OCI-LY3 (cell line): Measurements from ENCODE around the gene OR10K2.
"Not testable (repeated sequence)": the region's sequence is repeated elsewhere in the genome, so short reads cannot be mapped to it uniquely, and the experiment has no call there.

Experiments used
- H2AFZ ChIP-seq: fragments of 200-600, 300-600 bp; shearing (Covaris generic); 2 replicates; pipeline ENCODE4 v1.6.0; 2014; ENCODE audit warnings: antibody characterized with exemption, low read depth, low read length
- H3K27ac ChIP-seq: fragments of 200-600, 300-600 bp; sonication (generic); 2 replicates; pipeline ENCODE4 v1.5.1; 2014; ENCODE audit warnings: mild to moderate bottlenecking, low read length, moderate library complexity, mixed read lengths
- H3K27me3 ChIP-seq: fragments of 200-600, 300-600 bp; sonication (generic); 2 replicates; pipeline ENCODE4 v1.6.1; 2014; ENCODE audit warnings: low read depth, low read length, mixed read lengths
- H3K36me3 ChIP-seq: fragments of 200-600, 300-600 bp; sonication (generic); replicated peaks from 2 replicates; pipeline ENCODE3; 2014; ENCODE audit warnings: low read depth, low read length, mixed read lengths
- H3K4me1 ChIP-seq: fragments of 300-600, 200-600 bp; sonication (generic); 2 replicates; pipeline ENCODE4 v1.6.1; 2014; ENCODE audit warnings: low read length, mixed read lengths
- H3K4me2 ChIP-seq: fragments of 200-600, 300-600 bp; sonication (generic); 2 replicates; pipeline ENCODE4 v1.6.1; 2014; ENCODE audit warnings: low read length, mixed read lengths
- H3K4me3 ChIP-seq: fragments of 300-600, 200-600 bp; sonication (generic); 2 replicates; pipeline ENCODE4 v1.5.1; 2014; ENCODE audit warnings: antibody characterized with exemption, mild to moderate bottlenecking, low read length, moderate library complexity
- H3K79me2 ChIP-seq: fragments of 300-600, 200-600 bp; shearing (Covaris generic); 2 replicates; pipeline ENCODE4 v1.6.1; 2014; ENCODE audit warnings: mild to moderate bottlenecking, low read length, mixed read lengths
- H3K9ac ChIP-seq: fragments of 300-600, 200-600 bp; shearing (Covaris generic); 2 replicates; pipeline ENCODE4 v1.6.0; 2014; ENCODE audit warnings: mild to moderate bottlenecking, low read length, moderate library complexity
- H3K9me3 ChIP-seq: fragments of 200-600, 300-600 bp; shearing (Covaris generic); 2 replicates; pipeline ENCODE4 v1.6.1; 2014; ENCODE audit warnings: low read length, mixed read lengths; ENCODE audit not compliant: insufficient read depth
- H4K20me1 ChIP-seq: fragments of 200-600, 300-600 bp; sonication (generic); 2 replicates; pipeline ENCODE4 v1.6.1; 2016; ENCODE audit warnings: low read length, mixed read lengths; ENCODE audit not compliant: insufficient read depth
- EZH2phosphoT487 ChIP-seq: fragments of 200-600 bp; shearing (Covaris generic); IDR thresholded peaks from 2 replicates; pipeline ENCODE4 v1.6.1; 2018; ENCODE audit warnings: antibody characterized with exemption, mixed run types, low read depth
- TF ChIP-seq, protein P1 (sequence below): fragments of 200-600, 300-600 bp; sonication (generic); IDR thresholded peaks from 2 replicates; pipeline ENCODE4 v1.5.1; 2014; ENCODE audit warnings: antibody characterized with exemption, low read length, low read depth

The OR10K2 gene

GRCh38 chr1:158457246-158457645 is 31.2 kb upstream of the OR10K2 start:
- Histone ChIP-seq H3K36me3 (no peaks in the 10 kb centered on the region), H4K20me1 (no peaks in the 10 kb centered on the region), H3K4me1 (no peaks in the 10 kb centered on the region), H3K27me3 (peaks cover 6% of the 10 kb centered on the region; the same call in 1 of the 2 replicates), H2AFZ (no peak overlapping the region), H3K9ac (no peak overlapping the region), H3K79me2 (no peaks in the 10 kb centered on the region), H3K27ac (no peak overlapping the region), H3K9me3 (no peaks in the 10 kb centered on the region), H3K4me3 (no peak overlapping the region), H3K4me2 (no peak overlapping the region)
- TF ChIP-seq EZH2phosphoT487, result no peak

- H3K36me3 ChIP-seq, result no peaks in the 10 kb centered on the region
- H3K4me1 ChIP-seq, result no peaks in the 10 kb centered on the region
- H3K27ac ChIP-seq, result no peak overlapping the region
- H3K4me2 ChIP-seq, result no peak overlapping the region
- H3K9me3 ChIP-seq, result 0 out of 2 replicates have a peak, but pooled peaks cover 3% of the 10 kb centered on the region
- H3K4me3 ChIP-seq, result no peak overlapping the region
- H2AFZ ChIP-seq, result no peak overlapping the region
- H3K9ac ChIP-seq, result no peak overlapping the region
- H4K20me1 ChIP-seq, result no peaks in the 10 kb centered on the region
- peaks cover 4% of the 10 kb centered on the region; the same call in 1 of the 2 replicates for H3K27me3 ChIP-seq
- no peak for TF ChIP-seq EZH2phosphoT487
- TF ChIP-seq, protein P1, sequence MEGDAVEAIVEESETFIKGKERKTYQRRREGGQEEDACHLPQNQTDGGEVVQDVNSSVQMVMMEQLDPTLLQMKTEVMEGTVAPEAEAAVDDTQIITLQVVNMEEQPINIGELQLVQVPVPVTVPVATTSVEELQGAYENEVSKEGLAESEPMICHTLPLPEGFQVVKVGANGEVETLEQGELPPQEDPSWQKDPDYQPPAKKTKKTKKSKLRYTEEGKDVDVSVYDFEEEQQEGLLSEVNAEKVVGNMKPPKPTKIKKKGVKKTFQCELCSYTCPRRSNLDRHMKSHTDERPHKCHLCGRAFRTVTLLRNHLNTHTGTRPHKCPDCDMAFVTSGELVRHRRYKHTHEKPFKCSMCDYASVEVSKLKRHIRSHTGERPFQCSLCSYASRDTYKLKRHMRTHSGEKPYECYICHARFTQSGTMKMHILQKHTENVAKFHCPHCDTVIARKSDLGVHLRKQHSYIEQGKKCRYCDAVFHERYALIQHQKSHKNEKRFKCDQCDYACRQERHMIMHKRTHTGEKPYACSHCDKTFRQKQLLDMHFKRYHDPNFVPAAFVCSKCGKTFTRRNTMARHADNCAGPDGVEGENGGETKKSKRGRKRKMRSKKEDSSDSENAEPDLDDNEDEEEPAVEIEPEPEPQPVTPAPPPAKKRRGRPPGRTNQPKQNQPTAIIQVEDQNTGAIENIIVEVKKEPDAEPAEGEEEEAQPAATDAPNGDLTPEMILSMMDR, result no peak
- no peaks in the 10 kb centered on the region for H3K79me2 ChIP-seq
Measured at GRCh38 chr1:158454537-158454936, 28.5 kb upstream of the OR10K2 start.

DNA sequence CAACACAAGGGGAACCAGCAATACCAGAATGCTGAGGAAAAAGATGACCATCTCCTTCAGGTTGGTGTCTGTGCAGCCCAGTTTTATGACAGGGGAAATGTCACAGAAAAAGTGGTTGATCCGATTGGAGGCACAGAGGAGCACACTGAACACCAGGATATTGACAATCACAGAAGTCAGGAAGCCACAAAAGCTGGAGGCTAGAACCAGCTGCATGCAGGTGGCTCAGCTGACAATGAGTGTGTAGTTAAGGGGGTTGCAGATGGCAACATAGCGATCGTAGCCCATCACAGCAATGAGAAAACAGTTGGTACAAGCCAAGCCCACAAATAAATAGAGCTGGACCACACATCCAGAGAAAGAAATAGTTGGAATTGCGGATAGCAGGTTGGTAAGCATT is 19.3 kb upstream of the OR10K2 start:
- H3K9ac ChIP-seq, result no peak overlapping the region
- H4K20me1 ChIP-seq, result no peaks in the 10 kb centered on the region
- H3K4me1 ChIP-seq, result no peaks in the 10 kb centered on the region
- no peaks in the 10 kb centered on the region for H3K79me2 ChIP-seq
- no peak overlapping the region for H2AFZ ChIP-seq
- H3K4me3 ChIP-seq, result no peak overlapping the region
- H3K36me3 ChIP-seq, result no peaks in the 10 kb centered on the region
- TF ChIP-seq EZH2phosphoT487, result no peak
- TF ChIP-seq, protein P1, result no peak
- no peak overlapping the region for H3K4me2 ChIP-seq
- H3K27ac ChIP-seq, result no peak overlapping the region
- H3K9me3 ChIP-seq, result no peaks in the 10 kb centered on the region
- H3K27me3 ChIP-seq, result no peaks in the 10 kb centered on the region

- Histone ChIP-seq H3K36me3 (no peaks in the 10 kb centered on the region), H3K9ac (no peak overlapping the region), H3K4me1 (peaks cover 8% of the 10 kb centered on the region; the same call in 1 of the 2 replicates), H3K9me3 (no peaks in the 10 kb centered on the region; the same call in 1 of the 2 replicates), H2AFZ (no peak overlapping the region), H3K27ac (no peak overlapping the region), H4K20me1 (no peaks in the 10 kb centered on the region), H3K4me2 (no peak overlapping the region), H3K4me3 (no peak overlapping the region), H3K79me2 (no peaks in the 10 kb centered on the region), H3K27me3 (no peaks in the 10 kb centered on the region)
- no peak for TF ChIP-seq EZH2phosphoT487
- TF ChIP-seq, protein P1, result no peak
Measured at GRCh38 chr1:158434741-158435140, 8.7 kb upstream of the OR10K2 start.

DNA sequence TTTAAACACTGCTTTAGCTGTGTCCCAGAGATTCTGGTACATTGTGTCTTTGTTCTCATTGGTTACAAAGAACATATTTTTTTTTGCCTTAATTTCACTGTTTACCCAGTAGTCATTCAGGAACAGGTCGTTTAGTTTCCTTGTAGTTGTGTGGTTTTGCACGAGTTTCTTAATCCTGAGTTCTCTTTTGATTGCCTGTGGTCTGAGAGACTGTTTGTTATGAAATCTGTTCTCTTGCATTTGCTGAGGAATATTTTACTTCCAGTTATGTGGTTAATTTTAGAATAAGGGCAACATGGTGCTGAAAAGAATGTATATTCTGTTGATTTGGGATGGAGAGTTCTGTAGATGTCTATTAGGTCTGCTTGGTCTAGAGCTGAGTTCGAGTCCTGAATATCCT is 4.1 kb upstream of the OR10K2 start:
- H3K4me3 ChIP-seq, H3K27ac ChIP-seq, H3K4me2 ChIP-seq, H3K27me3 ChIP-seq, H3K9me3 ChIP-seq, H2AFZ ChIP-seq, H3K9ac ChIP-seq, H4K20me1 ChIP-seq, H3K79me2 ChIP-seq, H3K36me3 ChIP-seq, H3K4me1 ChIP-seq: not testable (repeated sequence)
